ENCODE results near the gene OR5I1.
"Not testable (repeated sequence)": the region's sequence is repeated elsewhere in the genome, so short reads cannot be mapped to it uniquely, and the experiment has no call there.

OR5I1 gene
- total RNA-seq: 0 reads per million in 4 experiments

DNA sequence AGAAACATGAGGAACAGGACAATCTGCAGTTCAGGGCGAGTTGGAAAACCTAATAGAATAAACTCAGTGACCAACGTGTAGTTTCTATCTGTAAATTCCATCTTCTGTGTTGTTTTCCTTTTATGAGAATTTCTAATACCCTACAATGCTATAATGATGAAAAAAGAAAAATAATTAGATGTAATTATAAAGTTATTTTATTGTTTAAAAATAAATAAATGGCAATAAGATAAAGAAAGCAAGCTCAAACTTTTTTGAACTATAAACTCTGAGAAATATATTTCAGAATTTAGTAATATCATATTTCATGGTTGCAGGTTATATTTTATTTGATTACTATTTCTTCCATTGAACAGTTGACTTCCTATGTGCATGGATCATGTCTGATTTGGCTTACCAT is at the start of gene OR5I1:
Gene OR5I1 (minus strand): TSS at position 101 of the 400 bp plus-strand sequence. CDS start 0 bp downstream, at position 101.
- DNase-seq: no peak

- DNase-seq: no peak
Observed at GRCh38 chr11:55970935-55971334, 34.7 kb upstream of the OR5I1 start.

DNA sequence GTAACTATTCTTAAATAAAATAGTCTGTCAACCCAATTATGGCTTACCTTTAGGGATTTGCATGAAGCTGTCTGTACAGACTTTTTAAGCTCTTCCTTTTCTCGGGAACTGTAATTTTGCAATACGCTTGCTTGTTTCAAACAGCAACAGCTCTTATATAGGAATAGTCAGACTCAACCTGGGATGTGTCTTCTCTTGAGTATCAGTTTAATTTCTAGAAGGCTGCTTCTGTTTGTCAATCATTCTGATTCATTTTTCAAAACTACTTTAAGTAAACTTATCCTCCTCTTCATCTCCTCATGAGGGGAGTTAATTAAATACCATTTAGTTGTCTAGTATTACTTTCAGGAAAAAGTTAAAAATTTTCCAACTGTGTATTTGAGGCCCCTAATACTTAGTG is 33.6 kb upstream of the OR5I1 start, which contains the start of gene OR10AG1:
Gene OR10AG1 (minus strand): TSS at position 101 of the 400 bp plus-strand sequence. CDS start 38 bp downstream, at position 63.
- DNase-seq: no peak

GRCh38 chr11:55967914-55968313 is 31.7 kb upstream of the OR5I1 start:
- DNase-seq: no peak

DNA sequence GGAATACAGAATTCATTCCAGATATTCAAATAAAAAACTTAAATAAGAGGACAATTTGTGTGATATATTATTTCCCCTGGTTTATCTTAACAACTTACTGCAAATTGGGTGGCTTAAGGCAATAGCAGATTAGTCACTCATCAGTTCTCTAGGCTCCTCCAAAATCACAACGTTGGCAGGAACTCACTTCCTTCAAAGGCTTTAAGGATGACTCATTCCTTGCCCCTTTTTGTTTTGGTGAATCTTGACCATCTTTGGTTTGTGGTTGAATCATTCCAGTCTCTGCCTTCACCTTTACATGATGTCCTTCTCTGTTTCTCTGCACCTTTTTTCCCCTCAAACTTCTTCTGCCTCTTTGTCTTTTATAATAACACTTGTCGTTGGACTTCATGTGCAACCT is 30.2 kb upstream of the OR5I1 start:
- DNase-seq: no peak

- DNase-seq: no peak
Observed at GRCh38 chr11:55956521-55956920, 20.3 kb upstream of the OR5I1 start.

- no peak for DNase-seq
Observed at GRCh38 chr11:55949330-55949729, 13.1 kb upstream of the OR5I1 start.

- no peak for DNase-seq
Observed at GRCh38 chr11:55942785-55943392, 6.7 kb upstream of the OR5I1 start.

GRCh38 chr11:55920537-55920936 is 15.7 kb downstream of the OR5I1 start:
- DNase-seq: no peak

GRCh38 chr11:55914482-55914881 is 21.7 kb downstream of the OR5I1 start, which contains the start of gene OR5W2:
Gene OR5W2 (minus strand): TSS chr11:55914582. CDS start chr11:55914582, 0 bp downstream.
- no peak for DNase-seq

- DNase-seq: no peak
Observed at GRCh38 chr11:55902308-55902707, 33.9 kb downstream of the OR5I1 start.

DNA sequence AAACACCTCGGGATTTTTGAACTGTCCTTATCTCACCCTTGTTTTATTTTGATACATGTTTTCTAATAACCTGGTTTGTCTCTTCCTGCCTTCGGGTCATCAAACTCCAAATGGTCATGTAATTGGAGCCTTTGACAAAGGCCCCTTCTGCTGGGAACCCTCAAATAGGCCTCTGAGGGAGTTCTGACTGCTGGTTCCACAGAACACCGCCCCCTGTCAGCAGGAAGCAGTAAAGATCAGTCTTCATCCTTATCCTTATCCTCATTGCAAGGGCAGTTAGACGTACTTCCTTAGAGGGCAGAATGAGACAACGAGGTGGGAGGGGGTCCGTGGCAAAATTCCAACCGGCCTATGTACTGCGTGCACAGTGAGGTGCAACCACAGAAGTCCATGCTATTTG is 41.0 kb downstream of the OR5I1 start:
- no peak for DNase-seq

- DNase-seq: not testable (repeated sequence)
Observed at GRCh38 chr11:55885481-55885880, 50.7 kb downstream of the OR5I1 start.

Measured in effector CD8-positive, alpha-beta T cell (primary cell).